Cardiac fibroblast (primary cell): Measurements from ENCODE around the gene POLD4.
A peak's percentile ranks its signal among the peaks of the same experiment; 100 is the strongest.

Experiments
- DNase-seq, 2 donors: peaks; one replicate each; pipeline versions ENCODE4 v3.0.0 to v3.0.0-alpha.2; 2010; ENCODE audit warnings: low read depth in 2 of 2
- H3K4me3 ChIP-seq, 2 donors: replicated peaks in 1 of 2; 1 replicate in 1 of 2; 2 replicates in 1 of 2; pipeline ENCODE4 v1.5.1; 2011; ENCODE audit warnings: low read depth in 2 of 2, low read length in 2 of 2, mild to moderate bottlenecking in 2 of 2, moderate library complexity in 1 of 2
- CTCF ChIP-seq: IDR thresholded peaks from one replicate; pipeline ENCODE4 v1.5.1; 2011; ENCODE audit warnings: low read depth, mild to moderate bottlenecking, low read length, inconsistent platforms

POLD4 gene

GRCh38 chr11:67387069-67387468 is 33.7 kb upstream of the POLD4 start:
- no peak for TF ChIP-seq CTCF
- no peak for DNase-seq
- H3K4me3 ChIP-seq, result no peak overlapping the region

GRCh38 chr11:67384851-67385366 is 31.6 kb upstream of the POLD4 start:
- no peak for TF ChIP-seq CTCF
- no peak overlapping the region for H3K4me3 ChIP-seq
- peak; percentile 62 to 66 for DNase-seq

GRCh38 chr11:67382276-67383136 is 29.2 kb upstream of the POLD4 start:
- TF ChIP-seq CTCF, result peak; percentile 100
- DNase-seq, result peak; percentile 82 to 83
- no peak overlapping the region for H3K4me3 ChIP-seq

- TF ChIP-seq CTCF, result no peak
- DNase-seq, result no peak
- H3K4me3 ChIP-seq, result no peak overlapping the region
Measured at GRCh38 chr11:67381244-67381972, 28.1 kb upstream of the POLD4 start.

- peak in 1 of 2 donors; percentile 41 for DNase-seq
- H3K4me3 ChIP-seq, result no peak overlapping the region
- TF ChIP-seq CTCF, result no peak
Measured at GRCh38 chr11:67379061-67380058, 26.0 kb upstream of the POLD4 start.

GRCh38 chr11:67378544-67378943 is 25.2 kb upstream of the POLD4 start:
- TF ChIP-seq CTCF, result no peak
- no peak overlapping the region for H3K4me3 ChIP-seq
- no peak for DNase-seq
